Right lobe of liver (tissue), 4 donors: Measurements from ENCODE around the gene CACNA2D3.

Source experiments
- POLR2A ChIP-seq: fragments of 450-650 bp; IDR thresholded peaks from one replicate; pipeline ENCODE4 v1.6.1; 2017; ENCODE audit warnings: antibody characterized with exemption, mild to moderate bottlenecking
- TF ChIP-seq, protein P1 (sequence below), 4 donors: fragments of 200-600 bp in 3 of 4; fragments of 450-650 bp in 1 of 4; IDR thresholded peaks; one replicate each; pipeline versions ENCODE4 v1.5.1 to v1.8.0; 2016 to 2022; ENCODE audit warnings: antibody characterized with exemption in 4 of 4, mild to moderate bottlenecking in 2 of 4
- donor health status: DM: no; HTN: no; CAD: no.
- donor health status: DM: no; HTN: no; CAD: no.
- donor health status: DM: no; HTN: yes; CAD: no.

DNA sequence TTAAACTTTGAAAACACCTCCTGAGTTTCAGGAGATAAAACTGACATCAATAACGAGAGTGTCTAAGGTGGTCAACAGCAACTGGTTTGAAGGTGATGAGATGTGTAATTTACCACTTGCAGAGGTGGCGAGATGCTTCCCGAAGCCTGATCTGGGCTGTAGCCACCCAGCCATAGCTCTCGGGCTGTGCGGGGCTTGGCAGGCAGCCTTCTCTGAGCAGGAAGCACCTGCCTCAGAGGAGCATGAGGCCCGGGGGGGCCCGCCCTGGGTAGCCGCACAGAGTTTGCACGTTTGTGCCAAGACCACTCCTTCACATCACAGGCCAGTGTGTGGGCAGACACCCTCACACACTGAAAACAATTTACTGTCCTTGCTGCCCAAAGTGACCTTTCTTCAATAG, 220.3 kb downstream of the CACNA2D3 start:
- TF ChIP-seq, protein P1, sequence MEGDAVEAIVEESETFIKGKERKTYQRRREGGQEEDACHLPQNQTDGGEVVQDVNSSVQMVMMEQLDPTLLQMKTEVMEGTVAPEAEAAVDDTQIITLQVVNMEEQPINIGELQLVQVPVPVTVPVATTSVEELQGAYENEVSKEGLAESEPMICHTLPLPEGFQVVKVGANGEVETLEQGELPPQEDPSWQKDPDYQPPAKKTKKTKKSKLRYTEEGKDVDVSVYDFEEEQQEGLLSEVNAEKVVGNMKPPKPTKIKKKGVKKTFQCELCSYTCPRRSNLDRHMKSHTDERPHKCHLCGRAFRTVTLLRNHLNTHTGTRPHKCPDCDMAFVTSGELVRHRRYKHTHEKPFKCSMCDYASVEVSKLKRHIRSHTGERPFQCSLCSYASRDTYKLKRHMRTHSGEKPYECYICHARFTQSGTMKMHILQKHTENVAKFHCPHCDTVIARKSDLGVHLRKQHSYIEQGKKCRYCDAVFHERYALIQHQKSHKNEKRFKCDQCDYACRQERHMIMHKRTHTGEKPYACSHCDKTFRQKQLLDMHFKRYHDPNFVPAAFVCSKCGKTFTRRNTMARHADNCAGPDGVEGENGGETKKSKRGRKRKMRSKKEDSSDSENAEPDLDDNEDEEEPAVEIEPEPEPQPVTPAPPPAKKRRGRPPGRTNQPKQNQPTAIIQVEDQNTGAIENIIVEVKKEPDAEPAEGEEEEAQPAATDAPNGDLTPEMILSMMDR (IDR thresholded peaks at IDR 0.05) = no peak
- no peak for TF ChIP-seq POLR2A
